GM19395 (cell line): ENCODE results near the gene ETV1.
"Not testable (repeated sequence)": the region's sequence is repeated elsewhere in the genome, so short reads cannot be mapped to it uniquely, and the experiment has no call there.

ENCODE experiments used
- ATAC-seq: cut with Tn5 transposase; IDR thresholded peaks from one replicate; pipeline ENCODE4 v1.9.1; 2021; ENCODE audit warnings: mild to moderate bottlenecking, moderate library complexity; ENCODE audit not compliant: unreplicated experiment

ETV1 gene

GRCh38 chr7:13933536-13933935 is 55.9 kb downstream of the ETV1 start:
- no peak for ATAC-seq

- ATAC-seq = no peak
Measured at GRCh38 chr7:13933091-13933490, 56.4 kb downstream of the ETV1 start.

- no peak for ATAC-seq
Measured at GRCh38 chr7:13932131-13932530, 57.3 kb downstream of the ETV1 start.

- ATAC-seq = no peak
Measured at GRCh38 chr7:13921062-13921461, 68.4 kb downstream of the ETV1 start.

- no peak for ATAC-seq
Measured at GRCh38 chr7:13920053-13920697, 69.3 kb downstream of the ETV1 start.

GRCh38 chr7:13918333-13918732 is 71.1 kb downstream of the ETV1 start:
- not testable (repeated sequence) for ATAC-seq

GRCh38 chr7:13917103-13917502 is 72.4 kb downstream of the ETV1 start:
- not testable (repeated sequence) for ATAC-seq

- no peak for ATAC-seq
Measured at GRCh38 chr7:13915891-13916290, 73.6 kb downstream of the ETV1 start.

- no peak for ATAC-seq
Measured at GRCh38 chr7:13912715-13913278, 76.7 kb downstream of the ETV1 start.

- no peak for ATAC-seq
Measured at GRCh38 chr7:13911909-13912308, 77.6 kb downstream of the ETV1 start.

- no peak for ATAC-seq
Measured at GRCh38 chr7:13910805-13911551, 78.5 kb downstream of the ETV1 start.

GRCh38 chr7:13908667-13909397 is 80.6 kb downstream of the ETV1 start:
- no peak for ATAC-seq

GRCh38 chr7:13907831-13908230 is 81.6 kb downstream of the ETV1 start:
- ATAC-seq = no peak

- ATAC-seq = no peak
Measured at GRCh38 chr7:13904689-13905088, 84.8 kb downstream of the ETV1 start.

GRCh38 chr7:13904007-13904406 is 85.5 kb downstream of the ETV1 start:
- no peak for ATAC-seq

GRCh38 chr7:13901577-13901976 is 87.9 kb downstream of the ETV1 start:
- no peak for ATAC-seq

- no peak for ATAC-seq
Measured at GRCh38 chr7:13898957-13899670, 90.4 kb downstream of the ETV1 start.

- no peak for ATAC-seq
Measured at GRCh38 chr7:13897819-13898218, 91.6 kb downstream of the ETV1 start.

GRCh38 chr7:13894954-13895353 is 94.5 kb downstream of the ETV1 start:
- no peak for ATAC-seq

- ATAC-seq = no peak
Measured at GRCh38 chr7:13894377-13894776, 95.1 kb downstream of the ETV1 start.

GRCh38 chr7:13890793-13891192 is 98.7 kb downstream of the ETV1 start:
- ATAC-seq = no peak
